NCI-H187 (cell line): ENCODE results near the gene CCNJL.

ENCODE experiments used
- DNase-seq, 2 experiments: peaks; one replicate each; lab custom pipeline; 2025; lab: John Stamatoyannopoulos, UW

The CCNJL gene

GRCh38 chr5:160221082-160221481 lies 91.3 kb downstream of the CCNJL start:
- DNase-seq: no peak

GRCh38 chr5:160219356-160219755 lies 93.0 kb downstream of the CCNJL start:
- DNase-seq: no peak

GRCh38 chr5:160213537-160213936 lies 98.8 kb downstream of the CCNJL start:
- no peak for DNase-seq

- no peak for DNase-seq
Observed at GRCh38 chr5:160211352-160211751, 101.0 kb downstream of the CCNJL start.

- DNase-seq: no peak
Observed at GRCh38 chr5:160210606-160211005, 101.8 kb downstream of the CCNJL start.

GRCh38 chr5:160209917-160210316 lies 102.4 kb downstream of the CCNJL start:
- DNase-seq: no peak

GRCh38 chr5:160207061-160207460 lies 105.3 kb downstream of the CCNJL start:
- DNase-seq: no peak
